K562 (cell line): ENCODE measurements around the gene SLC5A11. TPM values are rescaled to one million over a fixed set of nuclear protein-coding genes. Genes with fewer than 3 reads are reported as not detected.

Experiments
- ATAC-seq: fragments of 200-7000 bp; cut with Tn5 transposase; 3 replicates; pipeline ENCODE4 v1.9.1; 2020; ENCODE audit warnings: moderate library complexity
- BruUV-seq: library from RNA; stranded (reverse); fragments of 400-500 nt; replicated peaks from 2 replicates; lab custom pipeline; 2021; lab: Mats Ljungman, UMichigan
- CTCF ChIA-PET: fragments of 300-600 bp; formaldehyde crosslinking; extraction: SDS; loops from one replicate; lab custom pipeline; 2021; ENCODE audit warnings: low intra/inter-chr PET ratio; lab: Yijun Ruan, JAX
- POLR2A ChIA-PET: fragments of 300-600, 350-650 bp; sonication (Branson Sonifier 250); formaldehyde crosslinking; extraction: SDS; loops from one replicate; lab custom pipeline; 2021; ENCODE audit warnings: antibody characterized with exemption, inconsistent platforms; lab: Yijun Ruan, JAX
- DNase-seq, 4 experiments: peaks; one replicate each; pipeline versions ENCODE4 v3.0.0 to v3.0.0-alpha.2; 2011 to 2018; ENCODE audit warnings: low spot score in 3 of 4, mixed read lengths in 3 of 4; ENCODE audit errors: extremely low read depth in 1 of 4
- FAIRE-seq: peaks from 2 replicates; lab custom pipeline; 2011; peaks lifted over from hg19 to GRCh38; lab: Jason Lieb, UNC
- H2AFZ ChIP-seq: 2 replicates; pipeline ENCODE4 v1.6.0; 2011; ENCODE audit warnings: low read depth, low read length, control low read depth, inconsistent platforms
- H3K27ac ChIP-seq: fragments of 200-600 bp; 3 replicates; pipeline ENCODE4 v1.8.0; 2011; ENCODE audit warnings: low read depth, mild to moderate bottlenecking, control low read depth, inconsistent platforms, low read length, moderate library complexity, mixed read lengths; ENCODE audit errors: extremely low read depth
- H3K27me3 ChIP-seq, 2 experiments: fragments of 300-600 bp in 1 of 2; 2 replicates in 1 of 2; 3 replicates in 1 of 2; pipeline versions ENCODE4 v1.6.0 to v1.8.0; 2011; ENCODE audit warnings: inconsistent platforms in 2 of 2, low read length in 2 of 2, mild to moderate bottlenecking in 1 of 2, mixed read lengths in 1 of 2, moderate library complexity in 1 of 2; ENCODE audit not compliant: control insufficient read depth in 2 of 2, insufficient read depth in 2 of 2
- H3K36me3 ChIP-seq: fragments of 300-600 bp; 3 replicates; pipeline ENCODE4 v1.8.0; 2011; ENCODE audit warnings: mild to moderate bottlenecking, low read length, inconsistent platforms; ENCODE audit not compliant: control insufficient read depth, insufficient read depth
- H3K4me1 ChIP-seq, 2 experiments: fragments of 200-600 bp in 1 of 2; replicated peaks in 1 of 2; 2 replicates in 1 of 2; 3 replicates in 1 of 2; pipeline versions ENCODE4 v1.5.1 to v1.8.0; 2011; ENCODE audit warnings: inconsistent platforms in 2 of 2, low read length in 2 of 2, mild to moderate bottlenecking in 1 of 2, mixed read lengths in 1 of 2, moderate library complexity in 1 of 2; ENCODE audit not compliant: control insufficient read depth in 2 of 2, insufficient read depth in 2 of 2
- H3K4me2 ChIP-seq: 2 replicates; pipeline ENCODE4 v1.6.1; 2011; ENCODE audit warnings: low read length, control low read depth, inconsistent platforms, mixed read lengths; ENCODE audit not compliant: insufficient read depth
- H3K4me3 ChIP-seq: fragments of 200-600 bp; sonication (generic), shearing (Covaris generic); 2 replicates; pipeline ENCODE4 v1.5.1; 2016; ENCODE audit warnings: control low read depth, inconsistent platforms
- H3K79me2 ChIP-seq: fragments of 200-600 bp; 3 replicates; pipeline ENCODE4 v1.8.0; 2011; ENCODE audit warnings: low read length, inconsistent platforms; ENCODE audit not compliant: control insufficient read depth, insufficient read depth
- H3K9ac ChIP-seq, 2 experiments: 2 replicates each; pipeline versions ENCODE4 v1.6.0 to v1.6.1; 2011; ENCODE audit warnings: low read depth in 2 of 2, low read length in 2 of 2, control low read depth in 1 of 2, inconsistent platforms in 1 of 2, mild to moderate bottlenecking in 1 of 2, mixed read lengths in 1 of 2; ENCODE audit not compliant: insufficient read depth in 1 of 2
- H3K9me1 ChIP-seq: one replicate; pipeline ENCODE4 v1.6.0; 2011; ENCODE audit warnings: inconsistent platforms, mild to moderate bottlenecking, low read length, moderate library complexity; ENCODE audit not compliant: control insufficient read depth, insufficient read depth
- H3K9me3 ChIP-seq: replicated peaks from 2 replicates; pipeline ENCODE4 v1.5.1; 2011; ENCODE audit warnings: low read depth, low read length, inconsistent platforms; ENCODE audit not compliant: control insufficient read depth, insufficient read depth
- H4K20me1 ChIP-seq: replicated peaks from 2 replicates; pipeline ENCODE4 v1.6.1; 2011; ENCODE audit warnings: low read length, inconsistent platforms, mixed read lengths; ENCODE audit not compliant: control insufficient read depth, insufficient read depth
- BRD4 ChIP-seq: fragments of 200-600 bp; sonication (generic); IDR thresholded peaks from 2 replicates; pipeline ENCODE4 v1.6.1; 2017; ENCODE audit warnings: inconsistent platforms
- CTBP1 ChIP-seq: fragments of 450-650 bp; IDR thresholded peaks from 2 replicates; pipeline ENCODE4 v1.6.1; 2016; ENCODE audit warnings: borderline replicate concordance
- EHMT2 ChIP-seq: fragments of 450-650 bp; IDR thresholded peaks from 2 replicates; pipeline ENCODE4 v1.6.1; 2018; ENCODE audit warnings: antibody characterized with exemption
- GATAD2A ChIP-seq: fragments of 450-650 bp; IDR thresholded peaks from 2 replicates; pipeline ENCODE4 v1.6.1; 2017
- HES1 ChIP-seq: fragments of 450-650 bp; IDR thresholded peaks from 2 replicates; pipeline ENCODE4 v1.6.1; 2016; ENCODE audit warnings: low read depth, mild to moderate bottlenecking, moderate library complexity
- ILF3 ChIP-seq: fragments of 450-650 bp; IDR thresholded peaks from 2 replicates; pipeline ENCODE4 v1.6.1; 2018; ENCODE audit warnings: antibody characterized with exemption, mild to moderate bottlenecking, moderate library complexity, borderline replicate concordance
- KDM1A ChIP-seq, 2 experiments: fragments of 450-650 bp; IDR thresholded peaks; 2 replicates each; pipeline ENCODE4 v1.6.1; 2016; ENCODE audit warnings: mild to moderate bottlenecking in 2 of 2
- MCM5 ChIP-seq: fragments of 450-650 bp; IDR thresholded peaks from 2 replicates; pipeline ENCODE4 v1.6.1; 2016; ENCODE audit warnings: low read depth
- RNF219 ChIP-seq: fragments of 250-450 bp; sonication (Bioruptor Pico); IDR thresholded peaks from 2 replicates; pipeline ENCODE4 v1.5.0; 2022; ENCODE audit warnings: mild to moderate bottlenecking
- TEAD1 ChIP-seq, 2 experiments: fragments of 450-650 bp in 1 of 2; sonication (generic) in 1 of 2; formaldehyde crosslinking; IDR thresholded peaks; 2 replicates each; pipeline versions ENCODE4 v1.4.0 to v1.8.0; 2020 to 2022; ENCODE audit warnings: mild to moderate bottlenecking in 2 of 2, missing genetic modification reagents in 1 of 2
- TRIM24 ChIP-seq, 2 experiments: fragments of 450-650 bp; IDR thresholded peaks; 2 replicates each; pipeline ENCODE4 v1.6.1; 2016
- WHSC1 ChIP-seq: IDR thresholded peaks from one replicate; pipeline ENCODE4 v1.6.1; 2012; ENCODE audit warnings: low read length, control low read depth, inconsistent platforms
- ZBTB43 ChIP-seq: sonication (generic); formaldehyde crosslinking; IDR thresholded peaks from 2 replicates; pipeline ENCODE4 v1.8.0; 2023; ENCODE audit warnings: mild to moderate bottlenecking, missing genetic modification reagents
- ZNF217 ChIP-seq: sonication (generic); formaldehyde crosslinking; IDR thresholded peaks from 2 replicates; pipeline ENCODE4 v1.8.0; 2022; ENCODE audit warnings: mild to moderate bottlenecking, missing genetic modification reagents
- ZNF253 ChIP-seq: fragments of 250-450 bp; sonication (Bioruptor Pico); conservative IDR thresholded peaks from 2 replicates; pipeline ENCODE4 v1.6.1; 2021; ENCODE audit warnings: mild to moderate bottlenecking
- ZNF282 ChIP-seq: sonication (generic); formaldehyde crosslinking; IDR thresholded peaks from 2 replicates; pipeline ENCODE4 v1.8.1; 2023; ENCODE audit warnings: missing genetic modification reagents
- ZNF449 ChIP-seq: fragments of 250-450 bp; sonication (Bioruptor Pico); IDR thresholded peaks from 2 replicates; pipeline ENCODE4 v1.8.0; 2022; ENCODE audit warnings: moderate library complexity, mild to moderate bottlenecking, inconsistent platforms
- ZNF551 ChIP-seq: fragments of 250-450 bp; sonication (Bioruptor Pico); IDR thresholded peaks from 2 replicates; pipeline ENCODE4 v1.5.0; 2021; ENCODE audit warnings: mild to moderate bottlenecking, moderate library complexity
- ZNF584 ChIP-seq: fragments of 200-800 bp; sonication (Bioruptor generic); IDR thresholded peaks from 2 replicates; pipeline ENCODE4 v1.6.1; 2016; ENCODE audit warnings: low read depth, mild to moderate bottlenecking, missing genetic modification characterization, missing compliant biosample characterization
- WGBS: fragments of 100-300 bp; shearing (Covaris generic); methylation state at CpG from one replicate; pipeline ENCODE4 v1.1.6; 2016; ENCODE audit warnings: low coverage, mixed read lengths; ENCODE audit not compliant: insufficient coverage; ENCODE audit errors: missing lambda C conversion rate; 5-methylcytosine and 5-hydroxymethylcytosine counted together
- in situ Hi-C: fragments of 300-500 bp; cut with MboI; formaldehyde crosslinking; loops from 4 replicates; pipeline ENCODE4 v1.15.0; 2018; ENCODE audit warnings: inconsistent platforms, mixed read lengths
- intact Hi-C: fragments of 100-400 bp; cut with micrococcal nuclease; formaldehyde crosslinking; loops from 2 replicates; pipeline ENCODE4 v1.14.2; 2022
- polyA plus RNA-seq, 8 experiments: library from polyadenylated mRNA; depleted of rRNA in 4 of 8; stranded (reverse) in 5 of 8; unstranded in 3 of 8; fragments of >200 nt; fragmentation: Nextera tagmentation in 2 of 8; fragmentation: Illumina TruSeq in 1 of 8; extraction: Ambion mirVana in 2 of 8; extraction: Trizol in 1 of 8; gene quantifications; 2 replicates each; pipeline versions ENCODE4 v1.2.1 to v1.2.3, GENCODE V29; 2011 to 2014; ENCODE audit warnings: inconsistent platforms in 1 of 8, missing spikeins in 1 of 8
- total RNA-seq, 7 experiments: library from RNA; depleted of rRNA in 6 of 7; stranded (reverse); fragments of >200 nt in 6 of 7; fragmentation: Illumina TruSeq in 2 of 7; extraction: Trizol in 2 of 7; gene quantifications; 2 replicates each; pipeline versions ENCODE4 v1.2.1 to v1.2.3, GENCODE V29; 2011 to 2021; ENCODE audit warnings: low replicate concordance in 1 of 7

Gene SLC5A11
- total and polyA plus RNA-seq, 9 of the 15 experiments (the other 6 are each of a cell fraction or from before 2014, with no cell fraction given): 0.04 to 0.25 (median 0.11) TPM; not detected in 3

GRCh38 chr16:24929409-24929808 lies 83.6 kb downstream of the SLC5A11 start:
- Histone ChIP-seq H3K9me3 (no peaks in the 10 kb centered on the region), H3K9me1 (no peaks in the 10 kb centered on the region), H3K79me2 (no peaks in the 10 kb centered on the region), H3K4me2 (no peak overlapping the region), H3K36me3 (peaks cover 26% of the 10 kb centered on the region; the same call in 2 of the 3 replicates), H3K4me3 (no peak overlapping the region), H2AFZ (no peak overlapping the region), H3K27ac (no peak overlapping the region), H4K20me1 (no peaks in the 10 kb centered on the region), H3K27me3 (no peaks in the 10 kb centered on the region), H3K9ac (no peak overlapping the region), H3K4me1 (no peaks in the 10 kb centered on the region)
- ChIA-PET CTCF (no interaction called here), POLR2A (interaction anchor here (0.6 kb wide), 1 partner anchor 364 kb away, joined by 3 read pairs; no protein-coding TSS in a partner anchor)
- BruUV-seq: no TSS peak
- WGBS: 73% methylated on average over 5 of the region's 5 CpGs
- DNase-seq (no peak), FAIRE-seq (no peak), ATAC-seq (no peak)
- in situ Hi-C loops (no loop called here), intact Hi-C loops (no loop called here)
- no peak for TF ChIP-seq TEAD1 (CRISPR knock-in tag; IDR thresholded peaks at IDR 0.05)
- TF ChIP-seq GATAD2A: no peak
- TF ChIP-seq CTBP1: no peak
- TF ChIP-seq RNF219 (CRISPR knock-in tag): no peak
- no peak for TF ChIP-seq ZNF282 (CRISPR knock-in tag)
- no peak for TF ChIP-seq TRIM24 (IDR thresholded peaks at IDR 0.05)
- no peak for TF ChIP-seq WHSC1
- no peak for TF ChIP-seq ZNF584 (CRISPR knock-in tag)
- TF ChIP-seq ILF3: no peak
- no peak for TF ChIP-seq ZNF217 (CRISPR knock-in tag)
- TF ChIP-seq ZNF253 (CRISPR knock-in tag): no peak
- no peak for TF ChIP-seq ZNF449
- TF ChIP-seq ZNF551 (CRISPR knock-in tag): no peak
- no peak for TF ChIP-seq HES1
- no peak for TF ChIP-seq KDM1A (IDR thresholded peaks at IDR 0.05)
- TF ChIP-seq ZBTB43 (CRISPR knock-in tag): no peak
- no peak for TF ChIP-seq MCM5
- TF ChIP-seq EHMT2: no peak
- TF ChIP-seq BRD4: no peak
